H1 (cell line): ENCODE measurements around the gene MYL2. TPM values are rescaled to one million over a fixed set of nuclear protein-coding genes. Genes with fewer than 3 reads are reported as not detected.

Source experiments
- polyA plus RNA-seq, 7 experiments: library from polyadenylated mRNA; depleted of rRNA in 3 of 7; stranded (reverse) in 5 of 7; unstranded in 2 of 7; fragments of >200 nt in 5 of 7; fragments of 200-250 nt in 2 of 7; gene quantifications; 1 replicate in 5 of 7; 2 replicates in 1 of 7; 4 replicates in 1 of 7; pipeline versions ENCODE4 v1.2.1 to v1.2.3, GENCODE V29; 2011 to 2013; ENCODE audit warnings: missing spikeins in 2 of 7, mixed read lengths in 2 of 7
- total RNA-seq: library from RNA; stranded (reverse); fragmentation: NEBNext Ultra II Directional; extraction: Animal tissue kit (Norgen Biotek cat#: 25700); gene quantifications from 2 replicates; pipeline ENCODE4 v1.2.1, GENCODE V29; 2021
- TF ChIP-seq, protein P1 (sequence below): fragments of 300-600 bp; sonication (generic); IDR thresholded peaks from 2 replicates; pipeline ENCODE4 v1.7.1; 2012; ENCODE audit warnings: low read length, moderate library complexity, mild to moderate bottlenecking, inconsistent platforms; ENCODE audit not compliant: insufficient replicate concordance

The MYL2 gene
- total and polyA plus RNA-seq, 2 of the 8 experiments (the other 6 are each of a cell fraction or from before 2014, with no cell fraction given): not detected

- TF ChIP-seq, protein P1, sequence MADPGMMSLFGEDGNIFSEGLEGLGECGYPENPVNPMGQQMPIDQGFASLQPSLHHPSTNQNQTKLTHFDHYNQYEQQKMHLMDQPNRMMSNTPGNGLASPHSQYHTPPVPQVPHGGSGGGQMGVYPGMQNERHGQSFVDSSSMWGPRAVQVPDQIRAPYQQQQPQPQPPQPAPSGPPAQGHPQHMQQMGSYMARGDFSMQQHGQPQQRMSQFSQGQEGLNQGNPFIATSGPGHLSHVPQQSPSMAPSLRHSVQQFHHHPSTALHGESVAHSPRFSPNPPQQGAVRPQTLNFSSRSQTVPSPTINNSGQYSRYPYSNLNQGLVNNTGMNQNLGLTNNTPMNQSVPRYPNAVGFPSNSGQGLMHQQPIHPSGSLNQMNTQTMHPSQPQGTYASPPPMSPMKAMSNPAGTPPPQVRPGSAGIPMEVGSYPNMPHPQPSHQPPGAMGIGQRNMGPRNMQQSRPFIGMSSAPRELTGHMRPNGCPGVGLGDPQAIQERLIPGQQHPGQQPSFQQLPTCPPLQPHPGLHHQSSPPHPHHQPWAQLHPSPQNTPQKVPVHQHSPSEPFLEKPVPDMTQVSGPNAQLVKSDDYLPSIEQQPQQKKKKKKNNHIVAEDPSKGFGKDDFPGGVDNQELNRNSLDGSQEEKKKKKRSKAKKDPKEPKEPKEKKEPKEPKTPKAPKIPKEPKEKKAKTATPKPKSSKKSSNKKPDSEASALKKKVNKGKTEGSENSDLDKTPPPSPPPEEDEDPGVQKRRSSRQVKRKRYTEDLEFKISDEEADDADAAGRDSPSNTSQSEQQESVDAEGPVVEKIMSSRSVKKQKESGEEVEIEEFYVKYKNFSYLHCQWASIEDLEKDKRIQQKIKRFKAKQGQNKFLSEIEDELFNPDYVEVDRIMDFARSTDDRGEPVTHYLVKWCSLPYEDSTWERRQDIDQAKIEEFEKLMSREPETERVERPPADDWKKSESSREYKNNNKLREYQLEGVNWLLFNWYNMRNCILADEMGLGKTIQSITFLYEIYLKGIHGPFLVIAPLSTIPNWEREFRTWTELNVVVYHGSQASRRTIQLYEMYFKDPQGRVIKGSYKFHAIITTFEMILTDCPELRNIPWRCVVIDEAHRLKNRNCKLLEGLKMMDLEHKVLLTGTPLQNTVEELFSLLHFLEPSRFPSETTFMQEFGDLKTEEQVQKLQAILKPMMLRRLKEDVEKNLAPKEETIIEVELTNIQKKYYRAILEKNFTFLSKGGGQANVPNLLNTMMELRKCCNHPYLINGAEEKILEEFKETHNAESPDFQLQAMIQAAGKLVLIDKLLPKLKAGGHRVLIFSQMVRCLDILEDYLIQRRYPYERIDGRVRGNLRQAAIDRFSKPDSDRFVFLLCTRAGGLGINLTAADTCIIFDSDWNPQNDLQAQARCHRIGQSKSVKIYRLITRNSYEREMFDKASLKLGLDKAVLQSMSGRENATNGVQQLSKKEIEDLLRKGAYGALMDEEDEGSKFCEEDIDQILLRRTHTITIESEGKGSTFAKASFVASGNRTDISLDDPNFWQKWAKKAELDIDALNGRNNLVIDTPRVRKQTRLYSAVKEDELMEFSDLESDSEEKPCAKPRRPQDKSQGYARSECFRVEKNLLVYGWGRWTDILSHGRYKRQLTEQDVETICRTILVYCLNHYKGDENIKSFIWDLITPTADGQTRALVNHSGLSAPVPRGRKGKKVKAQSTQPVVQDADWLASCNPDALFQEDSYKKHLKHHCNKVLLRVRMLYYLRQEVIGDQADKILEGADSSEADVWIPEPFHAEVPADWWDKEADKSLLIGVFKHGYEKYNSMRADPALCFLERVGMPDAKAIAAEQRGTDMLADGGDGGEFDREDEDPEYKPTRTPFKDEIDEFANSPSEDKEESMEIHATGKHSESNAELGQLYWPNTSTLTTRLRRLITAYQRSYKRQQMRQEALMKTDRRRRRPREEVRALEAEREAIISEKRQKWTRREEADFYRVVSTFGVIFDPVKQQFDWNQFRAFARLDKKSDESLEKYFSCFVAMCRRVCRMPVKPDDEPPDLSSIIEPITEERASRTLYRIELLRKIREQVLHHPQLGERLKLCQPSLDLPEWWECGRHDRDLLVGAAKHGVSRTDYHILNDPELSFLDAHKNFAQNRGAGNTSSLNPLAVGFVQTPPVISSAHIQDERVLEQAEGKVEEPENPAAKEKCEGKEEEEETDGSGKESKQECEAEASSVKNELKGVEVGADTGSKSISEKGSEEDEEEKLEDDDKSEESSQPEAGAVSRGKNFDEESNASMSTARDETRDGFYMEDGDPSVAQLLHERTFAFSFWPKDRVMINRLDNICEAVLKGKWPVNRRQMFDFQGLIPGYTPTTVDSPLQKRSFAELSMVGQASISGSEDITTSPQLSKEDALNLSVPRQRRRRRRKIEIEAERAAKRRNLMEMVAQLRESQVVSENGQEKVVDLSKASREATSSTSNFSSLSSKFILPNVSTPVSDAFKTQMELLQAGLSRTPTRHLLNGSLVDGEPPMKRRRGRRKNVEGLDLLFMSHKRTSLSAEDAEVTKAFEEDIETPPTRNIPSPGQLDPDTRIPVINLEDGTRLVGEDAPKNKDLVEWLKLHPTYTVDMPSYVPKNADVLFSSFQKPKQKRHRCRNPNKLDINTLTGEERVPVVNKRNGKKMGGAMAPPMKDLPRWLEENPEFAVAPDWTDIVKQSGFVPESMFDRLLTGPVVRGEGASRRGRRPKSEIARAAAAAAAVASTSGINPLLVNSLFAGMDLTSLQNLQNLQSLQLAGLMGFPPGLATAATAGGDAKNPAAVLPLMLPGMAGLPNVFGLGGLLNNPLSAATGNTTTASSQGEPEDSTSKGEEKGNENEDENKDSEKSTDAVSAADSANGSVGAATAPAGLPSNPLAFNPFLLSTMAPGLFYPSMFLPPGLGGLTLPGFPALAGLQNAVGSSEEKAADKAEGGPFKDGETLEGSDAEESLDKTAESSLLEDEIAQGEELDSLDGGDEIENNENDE: no peak
These were observed 48.3 kb downstream of the MYL2 start (continued) for GRCh38 chr12:110872100-110872499.
